GM23248 (cell line): Measurements from ENCODE around the gene UBE2I. TPM values are rescaled to one million over a fixed set of nuclear protein-coding genes. Genes with fewer than 3 reads are reported as not detected.

Experiments
- DNase-seq: peaks from one replicate; pipeline ENCODE4 v3.0.0-alpha.2; 2015
- H2AFZ ChIP-seq: fragments of 200-600 bp; sonication (generic); 2 replicates; pipeline ENCODE4 v1.6.1; 2016; ENCODE audit warnings: antibody characterized with exemption
- H3F3A ChIP-seq: fragments of 200-600 bp; sonication (generic); 2 replicates; pipeline ENCODE4 v1.6.1; 2016; ENCODE audit warnings: mild to moderate bottlenecking, antibody characterized with exemption, mixed run types; ENCODE audit not compliant: insufficient read depth
- H3K27ac ChIP-seq: fragments of 200-600 bp; sonication (generic); 2 replicates; pipeline ENCODE4 v1.5.1; 2016; ENCODE audit warnings: mild to moderate bottlenecking
- H3K27me3 ChIP-seq: fragments of 200-600 bp; sonication (generic); replicated peaks from 2 replicates; pipeline ENCODE4 v1.6.1; 2016; ENCODE audit warnings: mild to moderate bottlenecking; ENCODE audit not compliant: insufficient read depth
- H3K36me3 ChIP-seq: fragments of 200-600 bp; sonication (generic); 2 replicates; pipeline ENCODE4 v1.6.1; 2016; ENCODE audit warnings: low read depth, mild to moderate bottlenecking
- H3K4me1 ChIP-seq: fragments of 200-600 bp; sonication (generic); 2 replicates; pipeline ENCODE4 v1.6.1; 2016; ENCODE audit warnings: mild to moderate bottlenecking; ENCODE audit not compliant: insufficient read depth
- H3K4me2 ChIP-seq: fragments of 200-600 bp; sonication (generic); one replicate; pipeline ENCODE4 v1.6.1; 2016; ENCODE audit warnings: mild to moderate bottlenecking; ENCODE audit not compliant: unreplicated experiment
- H3K4me3 ChIP-seq: fragments of 200-600 bp; sonication (generic); 2 replicates; pipeline ENCODE4 v1.5.1; 2016; ENCODE audit warnings: mild to moderate bottlenecking
- H3K79me2 ChIP-seq: fragments of 200-600 bp; sonication (generic); 2 replicates; pipeline ENCODE4 v1.6.1; 2016; ENCODE audit warnings: mild to moderate bottlenecking; ENCODE audit not compliant: insufficient read depth
- H3K9ac ChIP-seq: fragments of 200-600 bp; sonication (generic); 2 replicates; pipeline ENCODE4 v1.6.1; 2016; ENCODE audit warnings: mild to moderate bottlenecking
- H3K9me2 ChIP-seq: fragments of 200-600 bp; sonication (generic); 2 replicates; pipeline ENCODE4 v1.6.1; 2016; ENCODE audit warnings: mixed run types, mild to moderate bottlenecking, moderate library complexity; ENCODE audit not compliant: insufficient read depth
- H3K9me3 ChIP-seq: fragments of 200-600 bp; sonication (generic); one replicate; pipeline ENCODE4 v1.6.1; 2017; ENCODE audit warnings: low read depth
- H4K20me1 ChIP-seq: fragments of 200-600 bp; sonication (generic); 2 replicates; pipeline ENCODE4 v1.6.0; 2016; ENCODE audit not compliant: insufficient read depth
- EZH2 ChIP-seq: fragments of 200-600 bp; sonication (generic); IDR thresholded peaks from 2 replicates; pipeline ENCODE4 v1.6.1; 2018; ENCODE audit warnings: antibody characterized with exemption, mild to moderate bottlenecking; ENCODE audit not compliant: insufficient read depth, poor library complexity, severe bottlenecking
- EZH2phosphoT487 ChIP-seq: fragments of 200-600 bp; sonication (generic); IDR thresholded peaks from 2 replicates; pipeline ENCODE4 v1.6.1; 2018; ENCODE audit warnings: antibody characterized with exemption, moderate library complexity, mild to moderate bottlenecking, low read depth; ENCODE audit not compliant: insufficient read depth
- WGBS, 2 experiments: methylation state at CpG; one replicate each; pipeline ENCODE4 v1.1.6; 2015 to 2017; ENCODE audit warnings: low lambda C conversion rate in 2 of 2, low coverage in 1 of 2; ENCODE audit errors: missing lambda C conversion rate in 2 of 2; 5-methylcytosine and 5-hydroxymethylcytosine counted together
- in situ Hi-C: fragments of 300-500 bp; cut with MboI; formaldehyde crosslinking; loops from 2 replicates; pipeline ENCODE4 v1.15.0; 2020
- polyA plus RNA-seq: library from polyadenylated mRNA; unstranded; fragments of >200 nt; fragmentation: Nextera tagmentation; extraction: Ambion mirVana; gene quantifications from 2 replicates; pipeline ENCODE4 v1.2.1, GENCODE V29; 2016
- total RNA-seq: library from RNA; depleted of rRNA; stranded (reverse); fragments of >200 nt; shearing (Covaris generic); gene quantifications from 2 replicates; pipeline ENCODE4 v1.2.3, GENCODE V29; 2014

The UBE2I gene
- total and polyA plus RNA-seq, 2 experiments from 2014 or later, result 77.7 to 134 TPM

GRCh38 chr16:1312467-1312816 lies 3.0 kb downstream of the UBE2I start:
- H3K4me3 ChIP-seq, result peak overlapping the region; percentile 99; the same call in 1 of the 2 replicates
- H3K9ac ChIP-seq, result peak overlapping the region; percentile 99; the same call in 1 of the 2 replicates
- peaks cover 16% of the 10 kb centered on the region for H3K4me1 ChIP-seq
- peak overlapping the region; percentile 78 for H3K27ac ChIP-seq
- peaks cover 14% of the 10 kb centered on the region; the same call in 1 of the 2 replicates for H3K36me3 ChIP-seq
- in situ Hi-C loops, result no loop called here
- no peaks in the 10 kb centered on the region for H3K9me2 ChIP-seq
- no peaks in the 10 kb centered on the region for H3K9me3 ChIP-seq
- peaks cover 21% of the 10 kb centered on the region for H4K20me1 ChIP-seq
- H3K4me2 ChIP-seq, result peak overlapping the region; percentile 89
- no peak overlapping the region for H2AFZ ChIP-seq
- DNase-seq, result no peak
- TF ChIP-seq EZH2phosphoT487, result no peak
- TF ChIP-seq EZH2, result no peak
- WGBS, 2 experiments, result 50 to 53% methylated on average over 16 of the region's 16 CpGs
- peaks cover 76% of the 10 kb centered on the region for H3K79me2 ChIP-seq
- peaks cover 12% of the 10 kb centered on the region; the same call in 1 of the 2 replicates for H3F3A ChIP-seq
- H3K27me3 ChIP-seq, result no peaks in the 10 kb centered on the region

GRCh38 chr16:1312903-1313302 lies 3.5 kb downstream of the UBE2I start:
- Histone ChIP-seq H3K79me2 (peaks cover 80% of the 10 kb centered on the region), H3K27me3 (no peaks in the 10 kb centered on the region), H3K4me3 (no peak overlapping the region), H3K9me3 (no peaks in the 10 kb centered on the region), H3F3A (peaks cover 12% of the 10 kb centered on the region; the same call in 1 of the 2 replicates), H3K36me3 (peaks cover 15% of the 10 kb centered on the region; the same call in 1 of the 2 replicates), H4K20me1 (peaks cover 21% of the 10 kb centered on the region), H3K27ac (no peak overlapping the region), H3K4me2 (no peak overlapping the region), H3K9me2 (no peaks in the 10 kb centered on the region), H3K4me1 (peaks cover 16% of the 10 kb centered on the region), H3K9ac (no peak overlapping the region), H2AFZ (no peak overlapping the region)
- in situ Hi-C loops, result no loop called here
- TF ChIP-seq EZH2phosphoT487 (no peak), EZH2 (no peak)
- DNase-seq, result no peak
- WGBS, 2 experiments, result 84 to 86% methylated on average over 15 of the region's 15 CpGs

- no peak overlapping the region for H3K4me3 ChIP-seq
- peaks cover 16% of the 10 kb centered on the region for H3K4me1 ChIP-seq
- no peaks in the 10 kb centered on the region for H3K9me3 ChIP-seq
- no peaks in the 10 kb centered on the region for H3K27me3 ChIP-seq
- no peak overlapping the region for H3K9ac ChIP-seq
- DNase-seq, result no peak
- no peak overlapping the region for H3K4me2 ChIP-seq
- H2AFZ ChIP-seq, result no peak overlapping the region
- TF ChIP-seq EZH2phosphoT487 (no peak), EZH2 (no peak)
- H3K27ac ChIP-seq, result no peak overlapping the region
- peaks cover 12% of the 10 kb centered on the region; the same call in 1 of the 2 replicates for H3F3A ChIP-seq
- H3K9me2 ChIP-seq, result no peaks in the 10 kb centered on the region
- 84 to 88% methylated on average over 30 to 32 of the region's 38 CpGs for WGBS, 2 experiments
- peaks cover 21% of the 10 kb centered on the region for H4K20me1 ChIP-seq
- in situ Hi-C loops, result no loop called here
- H3K36me3 ChIP-seq, result peaks cover 23% of the 10 kb centered on the region
- H3K79me2 ChIP-seq, result peaks cover 90% of the 10 kb centered on the region
These were observed 4.4 kb downstream of the UBE2I start for GRCh38 chr16:1313721-1314369.

GRCh38 chr16:1314399-1315068 lies 5.1 kb downstream of the UBE2I start:
- no peak for TF ChIP-seq EZH2phosphoT487
- TF ChIP-seq EZH2, result no peak
- Histone ChIP-seq H3F3A (peaks cover 12% of the 10 kb centered on the region; the same call in 1 of the 2 replicates), H3K9ac (no peak overlapping the region), H3K27ac (no peak overlapping the region), H3K9me2 (no peaks in the 10 kb centered on the region), H4K20me1 (peaks cover 21% of the 10 kb centered on the region), H3K4me2 (no peak overlapping the region), H3K27me3 (no peaks in the 10 kb centered on the region), H3K36me3 (peaks cover 23% of the 10 kb centered on the region), H3K4me1 (peaks cover 16% of the 10 kb centered on the region), H3K9me3 (no peaks in the 10 kb centered on the region), H3K79me2 (peaks cover 96% of the 10 kb centered on the region), H2AFZ (no peak overlapping the region), H3K4me3 (no peak overlapping the region)
- 91 to 93% methylated on average over 26 to 28 of the region's 28 CpGs for WGBS, 2 experiments
- in situ Hi-C loops, result no loop called here
- no peak for DNase-seq
